ENCODE results near the gene SH3D21. TPM values are rescaled to one million over a fixed set of nuclear protein-coding genes. Genes with fewer than 3 reads are reported as not detected.

SH3D21 gene
- total and polyA plus RNA-seq, 2 donors = 1.3 to 6.0 TPM

DNA sequence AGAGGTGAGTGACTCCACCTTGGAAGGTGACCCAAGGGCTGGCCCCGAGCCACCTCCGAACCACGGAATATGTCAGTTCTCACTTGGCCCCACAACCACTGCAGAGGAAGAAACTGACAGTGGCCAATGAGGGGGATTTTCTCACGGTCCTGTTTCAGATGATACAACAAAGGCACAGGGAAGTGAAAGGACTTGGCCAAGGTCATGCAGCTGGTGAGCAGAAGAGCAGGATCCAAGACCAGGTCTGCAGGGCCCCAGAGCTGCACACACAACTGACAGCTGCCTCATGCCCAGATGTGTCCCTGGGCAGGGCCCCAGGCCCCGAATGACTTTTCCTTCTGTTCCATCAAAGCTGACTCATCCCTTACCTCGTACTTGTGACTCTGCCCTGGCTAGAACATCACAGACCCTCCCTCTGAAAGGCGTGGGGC lies 43.1 kb downstream of the SH3D21 start:
- peak overlapping the region in 1 of 2 donors; percentile 76 for H3K27ac ChIP-seq (ENCODE audit: low read depth in 1 of 2, low read length in 1 of 2)
- no peak overlapping the region for H3K4me3 ChIP-seq (ENCODE audit: low read length in 2 of 2)
- no peaks in the 10 kb centered on the region for H3K27me3 ChIP-seq (ENCODE audit: control insufficient read depth in 2 of 2, insufficient read depth in 1 of 2, low read length in 1 of 2)
- peaks cover 47 to 49% of the 10 kb centered on the region in 2 donors for H3K36me3 ChIP-seq (ENCODE audit: control insufficient read depth in 2 of 2, insufficient read depth in 2 of 2, low read length in 1 of 2)
- 85% methylated on average over 7 of the region's 7 CpGs for WGBS
- DNase-seq (ENCODE audit: low read depth in 6 of 9, low spot score in 9 of 9) = no peak
- no peaks in the 10 kb centered on the region for H3K9me3 ChIP-seq (ENCODE audit: control insufficient read depth in 2 of 2, insufficient read depth in 1 of 2, low read length in 1 of 2)
- H3K4me1 ChIP-seq (ENCODE audit: control insufficient read depth in 2 of 2, insufficient read depth in 2 of 2, low read length in 2 of 2) = peaks cover 0 to 12% of the 10 kb centered on the region in 2 donors

GRCh38 chr1:36349839-36350238 lies 43.7 kb downstream of the SH3D21 start:
- Histone ChIP-seq H3K27ac (ENCODE audit: low read depth in 1 of 2, low read length in 1 of 2) (peak overlapping the region; percentile 32 to 76), H3K36me3 (ENCODE audit: control insufficient read depth in 2 of 2, insufficient read depth in 2 of 2, low read length in 1 of 2) (peaks cover 51 to 52% of the 10 kb centered on the region in 2 donors), H3K4me3 (ENCODE audit: low read length in 2 of 2) (no peak overlapping the region), H3K4me1 (ENCODE audit: control insufficient read depth in 2 of 2, insufficient read depth in 2 of 2, low read length in 2 of 2) (peaks cover 0 to 12% of the 10 kb centered on the region in 2 donors), H3K27me3 (ENCODE audit: control insufficient read depth in 2 of 2, insufficient read depth in 1 of 2, low read length in 1 of 2) (no peaks in the 10 kb centered on the region), H3K9me3 (ENCODE audit: control insufficient read depth in 2 of 2, insufficient read depth in 1 of 2, low read length in 1 of 2) (no peaks in the 10 kb centered on the region)
- no peak for DNase-seq (ENCODE audit: low read depth in 6 of 9, low spot score in 9 of 9)
- WGBS = 88% methylated on average over 16 of the region's 16 CpGs

DNA sequence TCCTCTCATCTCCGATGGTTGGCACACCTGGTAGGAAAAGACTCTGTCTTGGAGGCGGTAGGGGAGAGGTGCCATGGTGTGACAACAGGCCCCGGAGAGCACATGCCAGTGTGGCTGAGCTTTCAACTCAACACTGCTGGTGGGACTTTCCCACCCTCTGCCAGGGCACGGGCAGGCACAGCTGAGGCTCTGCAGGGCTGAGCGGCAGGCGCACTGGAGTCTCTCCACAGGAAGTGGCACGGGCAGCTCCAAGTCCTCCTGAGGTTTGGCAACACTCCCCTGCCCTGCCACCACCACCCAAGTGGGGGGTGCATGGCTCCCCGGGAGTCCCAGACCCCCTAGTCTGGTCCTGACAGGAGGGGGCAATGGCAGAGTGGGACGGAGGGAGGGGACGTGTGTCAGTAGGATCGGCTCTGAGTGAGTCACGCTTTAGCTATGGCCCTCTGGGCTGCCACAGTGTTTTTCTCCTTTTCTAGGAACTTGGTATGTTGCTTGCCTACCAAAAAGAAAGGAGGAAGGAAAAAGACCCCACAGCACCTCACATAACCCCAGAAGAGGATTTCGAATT lies 44.6 kb downstream of the SH3D21 start:
- DNase-seq (ENCODE audit: low read depth in 6 of 9, low spot score in 9 of 9) = no peak
- no peaks in the 10 kb centered on the region for H3K9me3 ChIP-seq (ENCODE audit: control insufficient read depth in 2 of 2, insufficient read depth in 1 of 2, low read length in 1 of 2)
- H3K4me3 ChIP-seq (ENCODE audit: low read length in 2 of 2) = no peak overlapping the region
- no peak overlapping the region for H3K27ac ChIP-seq (ENCODE audit: low read depth in 1 of 2, low read length in 1 of 2)
- H3K4me1 ChIP-seq (ENCODE audit: control insufficient read depth in 2 of 2, insufficient read depth in 2 of 2, low read length in 2 of 2) = peaks cover 0 to 12% of the 10 kb centered on the region in 2 donors
- no peaks in the 10 kb centered on the region for H3K27me3 ChIP-seq (ENCODE audit: control insufficient read depth in 2 of 2, insufficient read depth in 1 of 2, low read length in 1 of 2)
- H3K36me3 ChIP-seq (ENCODE audit: control insufficient read depth in 2 of 2, insufficient read depth in 2 of 2, low read length in 1 of 2) = peaks cover 47 to 56% of the 10 kb centered on the region in 2 donors
- WGBS = 20% methylated on average over 13 of the region's 13 CpGs

- H3K4me1 ChIP-seq (ENCODE audit: control insufficient read depth in 2 of 2, insufficient read depth in 2 of 2, low read length in 2 of 2) = peaks cover 0 to 12% of the 10 kb centered on the region in 2 donors
- H3K27me3 ChIP-seq (ENCODE audit: control insufficient read depth in 2 of 2, insufficient read depth in 1 of 2, low read length in 1 of 2) = no peaks in the 10 kb centered on the region
- no peak for DNase-seq (ENCODE audit: low read depth in 6 of 9, low spot score in 9 of 9)
- peaks cover 43 to 54% of the 10 kb centered on the region in 2 donors for H3K36me3 ChIP-seq (ENCODE audit: control insufficient read depth in 2 of 2, insufficient read depth in 2 of 2, low read length in 1 of 2)
- 81% methylated on average over 14 of the region's 14 CpGs for WGBS
- H3K4me3 ChIP-seq (ENCODE audit: low read length in 2 of 2) = no peak overlapping the region
- H3K9me3 ChIP-seq (ENCODE audit: control insufficient read depth in 2 of 2, insufficient read depth in 1 of 2, low read length in 1 of 2) = no peaks in the 10 kb centered on the region
- no peak overlapping the region for H3K27ac ChIP-seq (ENCODE audit: low read depth in 1 of 2, low read length in 1 of 2)
Measured at GRCh38 chr1:36351227-36351977, 45.2 kb downstream of the SH3D21 start.

- WGBS = 98% methylated on average over 13 of the region's 13 CpGs
- no peak for DNase-seq (ENCODE audit: low read depth in 6 of 9, low spot score in 9 of 9)
- Histone ChIP-seq H3K4me1 (ENCODE audit: control insufficient read depth in 2 of 2, insufficient read depth in 2 of 2, low read length in 2 of 2) (peaks cover 0 to 12% of the 10 kb centered on the region in 2 donors), H3K27me3 (ENCODE audit: control insufficient read depth in 2 of 2, insufficient read depth in 1 of 2, low read length in 1 of 2) (no peaks in the 10 kb centered on the region), H3K36me3 (ENCODE audit: control insufficient read depth in 2 of 2, insufficient read depth in 2 of 2, low read length in 1 of 2) (peaks cover 43 to 49% of the 10 kb centered on the region in 2 donors), H3K9me3 (ENCODE audit: control insufficient read depth in 2 of 2, insufficient read depth in 1 of 2, low read length in 1 of 2) (no peaks in the 10 kb centered on the region), H3K27ac (ENCODE audit: low read depth in 1 of 2, low read length in 1 of 2) (no peak overlapping the region), H3K4me3 (ENCODE audit: low read length in 2 of 2) (no peak overlapping the region)
Measured at GRCh38 chr1:36352125-36352909, 46.1 kb downstream of the SH3D21 start.

- Histone ChIP-seq H3K27me3 (ENCODE audit: control insufficient read depth in 2 of 2, insufficient read depth in 1 of 2, low read length in 1 of 2) (no peaks in the 10 kb centered on the region), H3K9me3 (ENCODE audit: control insufficient read depth in 2 of 2, insufficient read depth in 1 of 2, low read length in 1 of 2) (no peaks in the 10 kb centered on the region), H3K36me3 (ENCODE audit: control insufficient read depth in 2 of 2, insufficient read depth in 2 of 2, low read length in 1 of 2) (peaks cover 42 to 53% of the 10 kb centered on the region in 2 donors), H3K27ac (ENCODE audit: low read depth in 1 of 2, low read length in 1 of 2) (no peak overlapping the region), H3K4me1 (ENCODE audit: control insufficient read depth in 2 of 2, insufficient read depth in 2 of 2, low read length in 2 of 2) (peaks cover 0 to 12% of the 10 kb centered on the region in 2 donors), H3K4me3 (ENCODE audit: low read length in 2 of 2) (no peak overlapping the region)
- no peak for DNase-seq (ENCODE audit: low read depth in 6 of 9, low spot score in 9 of 9)
- 91% methylated on average over 15 of the region's 15 CpGs for WGBS
Measured at GRCh38 chr1:36352910-36353878, 47.0 kb downstream of the SH3D21 start.

DNA sequence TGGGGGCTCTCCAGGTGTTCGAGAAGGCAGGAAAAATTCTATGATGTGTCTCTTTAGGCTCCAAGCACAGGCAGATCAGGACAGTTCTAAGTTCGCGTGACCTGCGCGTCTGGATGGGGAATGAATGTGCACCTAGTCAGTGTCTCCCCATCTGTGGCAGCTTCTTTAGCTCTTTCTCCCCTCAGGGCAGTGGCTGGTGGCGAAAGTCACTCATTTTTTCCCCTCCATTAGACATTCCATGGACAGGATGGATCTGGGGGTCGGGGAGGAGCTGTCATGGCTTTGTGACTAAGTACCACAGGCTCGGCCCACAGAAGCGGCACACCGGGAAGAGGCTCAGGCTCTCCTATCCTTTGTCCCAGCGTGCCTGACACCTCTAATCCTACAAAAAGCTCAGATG lies 48.3 kb downstream of the SH3D21 start:
- H3K4me3 ChIP-seq (ENCODE audit: low read length in 2 of 2) = no peak overlapping the region
- H3K27ac ChIP-seq (ENCODE audit: low read depth in 1 of 2, low read length in 1 of 2) = no peak overlapping the region
- WGBS = 97% methylated on average over 11 of the region's 11 CpGs
- DNase-seq (ENCODE audit: low read depth in 6 of 9, low spot score in 9 of 9) = no peak
- H3K4me1 ChIP-seq (ENCODE audit: control insufficient read depth in 2 of 2, insufficient read depth in 2 of 2, low read length in 2 of 2) = peaks cover 0 to 12% of the 10 kb centered on the region in 2 donors
- H3K27me3 ChIP-seq (ENCODE audit: control insufficient read depth in 2 of 2, insufficient read depth in 1 of 2, low read length in 1 of 2) = no peaks in the 10 kb centered on the region
- peaks cover 45 to 57% of the 10 kb centered on the region in 2 donors for H3K36me3 ChIP-seq (ENCODE audit: control insufficient read depth in 2 of 2, insufficient read depth in 2 of 2, low read length in 1 of 2)
- H3K9me3 ChIP-seq (ENCODE audit: control insufficient read depth in 2 of 2, insufficient read depth in 1 of 2, low read length in 1 of 2) = no peaks in the 10 kb centered on the region

- WGBS = 95% methylated on average over 4 of the region's 4 CpGs
- H3K36me3 ChIP-seq (ENCODE audit: control insufficient read depth in 2 of 2, insufficient read depth in 2 of 2, low read length in 1 of 2) = peaks cover 43 to 63% of the 10 kb centered on the region in 2 donors
- no peak overlapping the region for H3K4me3 ChIP-seq (ENCODE audit: low read length in 2 of 2)
- H3K4me1 ChIP-seq (ENCODE audit: control insufficient read depth in 2 of 2, insufficient read depth in 2 of 2, low read length in 2 of 2) = peaks cover 0 to 5% of the 10 kb centered on the region in 2 donors
- no peak for DNase-seq (ENCODE audit: low read depth in 6 of 9, low spot score in 9 of 9)
- H3K9me3 ChIP-seq (ENCODE audit: control insufficient read depth in 2 of 2, insufficient read depth in 1 of 2, low read length in 1 of 2) = peaks cover 0 to 1% of the 10 kb centered on the region in 2 donors
- H3K27me3 ChIP-seq (ENCODE audit: control insufficient read depth in 2 of 2, insufficient read depth in 1 of 2, low read length in 1 of 2) = no peaks in the 10 kb centered on the region
- no peak overlapping the region for H3K27ac ChIP-seq (ENCODE audit: low read depth in 1 of 2, low read length in 1 of 2)
Measured at GRCh38 chr1:36355811-36356210, 49.6 kb downstream of the SH3D21 start.

All from thymus (tissue), 11 donors.